H1 (cell line): ENCODE results near the gene KCNB1. TPM values are rescaled to one million over a fixed set of nuclear protein-coding genes. Genes with fewer than 3 reads are reported as not detected.

Source experiments
- CTCF ChIA-PET: fragments of 300-600 bp; sonication (Branson Sonifier 250); formaldehyde crosslinking; loops from one replicate; lab custom pipeline; 2021; ENCODE audit not compliant: partially characterized antibody; lab: Charles Lee
- POLR2A ChIA-PET: fragments of 300-600 bp; sonication (Branson Sonifier 250); formaldehyde crosslinking; loops from one replicate; lab custom pipeline; 2021; ENCODE audit warnings: inconsistent platforms; ENCODE audit not compliant: partially characterized antibody; lab: Charles Lee
- DNase-seq, 2 experiments: peaks; one replicate each; pipeline versions ENCODE4 v3.0.0 to v3.0.0-alpha.2; 2010 to 2022; ENCODE audit warnings: low spot score in 2 of 2, low read depth in 1 of 2, mixed read lengths in 1 of 2
- FAIRE-seq: peaks from 2 replicates; lab custom pipeline; 2011; peaks lifted over from hg19 to GRCh38; lab: Jason Lieb, UNC
- H2AFZ ChIP-seq: 2 replicates; pipeline ENCODE4 v1.8.1; 2012; ENCODE audit warnings: low read length, inconsistent platforms
- H2AK5ac ChIP-seq: 2 replicates; pipeline ENCODE4 v1.6.1; 2013; ENCODE audit warnings: low read depth, low read length
- H2BK120ac ChIP-seq: replicated peaks from 2 replicates; pipeline ENCODE3; 2013; ENCODE audit warnings: low read depth, low read length, inconsistent platforms
- H2BK12ac ChIP-seq: 2 replicates; pipeline ENCODE4 v1.6.1; 2013; ENCODE audit warnings: low read depth, low read length
- H2BK15ac ChIP-seq: 2 replicates; pipeline ENCODE4 v1.6.1; 2013; ENCODE audit warnings: low read length
- H2BK20ac ChIP-seq: 2 replicates; pipeline ENCODE4 v1.6.1; 2013; ENCODE audit warnings: low read length
- H2BK5ac ChIP-seq: 2 replicates; pipeline ENCODE4 v1.6.1; 2013; ENCODE audit warnings: low read depth, low read length
- H3K14ac ChIP-seq: 2 replicates; pipeline ENCODE4 v1.6.1; 2013; ENCODE audit warnings: inconsistent platforms; ENCODE audit not compliant: insufficient read length
- H3K18ac ChIP-seq: 2 replicates; pipeline ENCODE4 v1.6.1; 2013; ENCODE audit warnings: low read length; ENCODE audit errors: extremely low read depth
- H3K23ac ChIP-seq: 2 replicates; pipeline ENCODE4 v1.6.1; 2013; ENCODE audit warnings: inconsistent platforms; ENCODE audit not compliant: insufficient read length
- H3K23me2 ChIP-seq: 2 replicates; pipeline ENCODE4 v1.6.1; 2013; ENCODE audit warnings: low read depth, low read length
- H3K27ac ChIP-seq: 2 replicates; pipeline ENCODE4 v1.6.1; 2011; ENCODE audit warnings: low read depth, low read length, inconsistent platforms
- H3K27me3 ChIP-seq, 4 experiments: replicated peaks in 1 of 4; 1 replicate in 1 of 4; 2 replicates in 3 of 4; pipeline versions ENCODE4 v1.6.1 to v1.8.1; 2011 to 2013; ENCODE audit warnings: low read length in 3 of 4, mild to moderate bottlenecking in 3 of 4, inconsistent platforms in 2 of 4, mixed read lengths in 2 of 4, moderate library complexity in 1 of 4; ENCODE audit not compliant: control insufficient read depth in 3 of 4, insufficient read depth in 3 of 4; ENCODE audit errors: extremely low read depth in 1 of 4
- H3K36me3 ChIP-seq, 4 experiments: 2 replicates each; pipeline versions ENCODE4 v1.6.1 to v1.8.1; 2011 to 2013; ENCODE audit warnings: mild to moderate bottlenecking in 4 of 4, low read length in 3 of 4, moderate library complexity in 2 of 4, control low read depth in 1 of 4, inconsistent platforms in 1 of 4; ENCODE audit not compliant: insufficient read depth in 4 of 4, control insufficient read depth in 2 of 4
- H3K4ac ChIP-seq: replicated peaks from 2 replicates; pipeline ENCODE3; 2013; ENCODE audit warnings: low read length, low read depth, mixed read lengths, inconsistent platforms; ENCODE audit not compliant: insufficient read length
- H3K4me1 ChIP-seq, 4 experiments: replicated peaks in 1 of 4; 1 replicate in 1 of 4; 2 replicates in 3 of 4; pipeline versions ENCODE4 v1.6.1 to v1.8.1; 2011 to 2013; ENCODE audit warnings: low read length in 3 of 4, inconsistent platforms in 2 of 4, mixed read lengths in 1 of 4; ENCODE audit not compliant: insufficient read depth in 4 of 4, control insufficient read depth in 3 of 4
- H3K4me2 ChIP-seq, 2 experiments: 2 replicates each; pipeline versions ENCODE4 v1.6.1 to v1.8.1; 2011 to 2013; ENCODE audit warnings: low read depth in 2 of 2, low read length in 2 of 2, control low read depth in 1 of 2, inconsistent platforms in 1 of 2, mild to moderate bottlenecking in 1 of 2; ENCODE audit not compliant: insufficient read depth in 1 of 2
- H3K4me3 ChIP-seq, 4 experiments: fragments of 200-600, 300-600 bp in 1 of 4; sonication (generic), shearing (Covaris generic), sonication (Bioruptor Twin) in 1 of 4; 2 replicates each; pipeline versions ENCODE4 v1.5.1 to v1.8.1; 2011 to 2016; ENCODE audit warnings: low read length in 4 of 4, low read depth in 3 of 4, control low read depth in 2 of 4, inconsistent platforms in 2 of 4, mild to moderate bottlenecking in 2 of 4, mixed read lengths in 1 of 4, moderate library complexity in 1 of 4; ENCODE audit not compliant: insufficient read depth in 2 of 4; ENCODE audit errors: extremely low read depth in 1 of 4
- H3K56ac ChIP-seq: replicated peaks from 2 replicates; pipeline ENCODE3; 2013; ENCODE audit warnings: low read depth, mild to moderate bottlenecking, mixed read lengths, low read length, inconsistent platforms; ENCODE audit not compliant: insufficient read length
- H3K79me1 ChIP-seq: 2 replicates; pipeline ENCODE4 v1.6.1; 2013; ENCODE audit warnings: low read depth, low read length, control low read depth
- H3K79me2 ChIP-seq, 2 experiments: 2 replicates each; pipeline versions ENCODE4 v1.6.1 to v1.8.1; 2012 to 2013; ENCODE audit warnings: low read length in 2 of 2, mild to moderate bottlenecking in 2 of 2, inconsistent platforms in 1 of 2; ENCODE audit not compliant: insufficient read depth in 2 of 2, control insufficient read depth in 1 of 2
- H3K9ac ChIP-seq, 4 experiments: replicated peaks in 1 of 4; 1 replicate in 1 of 4; 2 replicates in 3 of 4; pipeline versions ENCODE4 v1.6.1 to v1.8.1; 2011 to 2013; ENCODE audit warnings: low read depth in 3 of 4, low read length in 3 of 4, control low read depth in 2 of 4, mild to moderate bottlenecking in 2 of 4, moderate library complexity in 2 of 4, inconsistent platforms in 1 of 4; ENCODE audit errors: extremely low read depth in 1 of 4
- H3K9me3 ChIP-seq, 2 experiments: 2 replicates each; pipeline versions ENCODE4 v1.6.1 to v1.8.1; 2012 to 2013; ENCODE audit warnings: mild to moderate bottlenecking in 2 of 2, moderate library complexity in 2 of 2, control low read depth in 1 of 2, inconsistent platforms in 1 of 2, low read depth in 1 of 2, low read length in 1 of 2, mixed read lengths in 1 of 2; ENCODE audit not compliant: insufficient read depth in 2 of 2
- H4K20me1 ChIP-seq, 2 experiments: replicated peaks in 1 of 2; 2 replicates each; pipeline versions ENCODE3 to v1.8.1; 2011 to 2013; ENCODE audit warnings: inconsistent platforms in 2 of 2, low read length in 2 of 2, mild to moderate bottlenecking in 1 of 2; ENCODE audit not compliant: insufficient read depth in 2 of 2, control insufficient read depth in 1 of 2
- H4K5ac ChIP-seq: 2 replicates; pipeline ENCODE4 v1.6.1; 2013; ENCODE audit warnings: low read length, low read depth, mixed read lengths, inconsistent platforms; ENCODE audit not compliant: insufficient read length
- H4K8ac ChIP-seq: 2 replicates; pipeline ENCODE4 v1.8.0; 2013; ENCODE audit warnings: mild to moderate bottlenecking, moderate library complexity, low read length, inconsistent platforms; ENCODE audit not compliant: insufficient read depth; ENCODE audit errors: extremely low read depth
- H4K91ac ChIP-seq: replicated peaks from 2 replicates; pipeline ENCODE3; 2013; ENCODE audit warnings: low read length, mixed read lengths, inconsistent platforms; ENCODE audit not compliant: insufficient read length
- EGR1 ChIP-seq: IDR thresholded peaks from 2 replicates; pipeline ENCODE4 v1.6.1; 2011; ENCODE audit warnings: low read depth, low read length, borderline replicate concordance
- KDM4A ChIP-seq: IDR thresholded peaks from one replicate; pipeline ENCODE4 v1.7.1; 2012; ENCODE audit warnings: low read depth, mild to moderate bottlenecking, moderate library complexity, low read length, inconsistent platforms; ENCODE audit not compliant: severe bottlenecking
- WGBS, 2 experiments: shearing (Covaris generic) in 1 of 2; methylation state at CpG; one replicate each; pipeline versions ENCODE4 v1.1.6 to v1.1.7; 2013 to 2015; ENCODE audit warnings: low lambda C conversion rate in 2 of 2, mixed read lengths in 2 of 2, inconsistent platforms in 1 of 2, low coverage in 1 of 2, missing lambda C conversion rate in 1 of 2; ENCODE audit not compliant: insufficient replicate concordance in 2 of 2, insufficient coverage in 1 of 2, insufficient read length in 1 of 2; ENCODE audit errors: extremely low coverage in 1 of 2, missing lambda C conversion rate in 1 of 2; 5-methylcytosine and 5-hydroxymethylcytosine counted together
- polyA plus RNA-seq, 7 experiments: library from polyadenylated mRNA; depleted of rRNA in 3 of 7; stranded (reverse) in 5 of 7; unstranded in 2 of 7; fragments of >200 nt in 5 of 7; fragments of 200-250 nt in 2 of 7; gene quantifications; 1 replicate in 5 of 7; 2 replicates in 1 of 7; 4 replicates in 1 of 7; pipeline versions ENCODE4 v1.2.1 to v1.2.3, GENCODE V29; 2011 to 2013; ENCODE audit warnings: missing spikeins in 2 of 7, mixed read lengths in 2 of 7
- total RNA-seq: library from RNA; stranded (reverse); fragmentation: NEBNext Ultra II Directional; extraction: Animal tissue kit (Norgen Biotek cat#: 25700); gene quantifications from 2 replicates; pipeline ENCODE4 v1.2.1, GENCODE V29; 2021
- TF ChIP-seq, protein P1 (sequence below): IDR thresholded peaks from 2 replicates; pipeline ENCODE4 v1.6.1; 2011; ENCODE audit warnings: low read length, improper control_type of control experiment

Gene KCNB1
- total and polyA plus RNA-seq, 2 of the 8 experiments (the other 6 are each of a cell fraction or from before 2014, with no cell fraction given), result 0.58 to 0.67 TPM

GRCh38 chr20:49478266-49478665, 4.2 kb downstream of the KCNB1 start:
- H2AFZ ChIP-seq, result no peak overlapping the region
- no peaks in the 10 kb centered on the region; the same call in 1 of the 2 replicates for H3K23me2 ChIP-seq
- H3K4me1 ChIP-seq, result peaks cover 0 to 2% (median 0%) of the 10 kb centered on the region in 4 experiments; a peak in 1 of 7 replicates
- H3K27me3 ChIP-seq, result peaks cover 0 to 10% (median 7%) of the 10 kb centered on the region in 4 experiments; a peak in 5 of 7 replicates
- H3K4me3 ChIP-seq, result no peak overlapping the region
- no peak overlapping the region for H2BK15ac ChIP-seq
- no peak overlapping the region for H4K8ac ChIP-seq
- no peak overlapping the region for H3K56ac ChIP-seq
- no peak overlapping the region for H4K5ac ChIP-seq
- ChIA-PET POLR2A (interaction anchor here (1.1 to 2.2 kb wide), 2 partner anchors 15 to 191 kb away, joined by 3 to 6 read pairs; no protein-coding TSS in a partner anchor), CTCF (interaction anchor here (0.7 to 2.8 kb wide), 5 partner anchors 27 to 144 kb away, joined by 3 to 12 read pairs (median 4); no protein-coding TSS in a partner anchor)
- no peak overlapping the region for H2AK5ac ChIP-seq
- H3K9me3 ChIP-seq, result no peaks in the 10 kb centered on the region; a peak in 1 of 4 replicates
- H3K79me2 ChIP-seq, result no peaks in the 10 kb centered on the region
- peaks cover 0 to 3% of the 10 kb centered on the region in 2 experiments for H4K20me1 ChIP-seq
- H3K4ac ChIP-seq, result no peak overlapping the region
- H3K36me3 ChIP-seq, result no peaks in the 10 kb centered on the region
- FAIRE-seq, result no peak
- no peak overlapping the region for H3K4me2 ChIP-seq
- no peak for DNase-seq
- no peak overlapping the region for H3K9ac ChIP-seq
- H2BK12ac ChIP-seq, result no peak overlapping the region
- H3K23ac ChIP-seq, result no peak overlapping the region
- H3K14ac ChIP-seq, result no peak overlapping the region
- H3K79me1 ChIP-seq, result no peaks in the 10 kb centered on the region
- no peak overlapping the region for H2BK5ac ChIP-seq
- no peak overlapping the region for H4K91ac ChIP-seq
- no peak overlapping the region for H2BK120ac ChIP-seq
- no peak overlapping the region for H2BK20ac ChIP-seq
- no peak for TF ChIP-seq EGR1
- TF ChIP-seq, protein P1, sequence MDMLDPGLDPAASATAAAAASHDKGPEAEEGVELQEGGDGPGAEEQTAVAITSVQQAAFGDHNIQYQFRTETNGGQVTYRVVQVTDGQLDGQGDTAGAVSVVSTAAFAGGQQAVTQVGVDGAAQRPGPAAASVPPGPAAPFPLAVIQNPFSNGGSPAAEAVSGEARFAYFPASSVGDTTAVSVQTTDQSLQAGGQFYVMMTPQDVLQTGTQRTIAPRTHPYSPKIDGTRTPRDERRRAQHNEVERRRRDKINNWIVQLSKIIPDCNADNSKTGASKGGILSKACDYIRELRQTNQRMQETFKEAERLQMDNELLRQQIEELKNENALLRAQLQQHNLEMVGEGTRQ, result no peak
- TF ChIP-seq KDM4A, result no peak
- no peak overlapping the region for H3K27ac ChIP-seq
- no peak overlapping the region for H3K18ac ChIP-seq
- WGBS, 2 experiments, result 87% methylated on average over 7 of the region's 7 CpGs; no CpG with 5 or more reads in 1 of the 2 experiments
